NK-92 treated with Interleukin-12 subunit alpha and Interleukin-12 subunit beta, amount 100 ng/mL, for 24 hours (cell line): ENCODE results near the gene LINGO3.

Experiments used
- DNase-seq: peaks from one replicate; lab custom pipeline; 2025; lab: John Stamatoyannopoulos, UW

Gene LINGO3

DNA sequence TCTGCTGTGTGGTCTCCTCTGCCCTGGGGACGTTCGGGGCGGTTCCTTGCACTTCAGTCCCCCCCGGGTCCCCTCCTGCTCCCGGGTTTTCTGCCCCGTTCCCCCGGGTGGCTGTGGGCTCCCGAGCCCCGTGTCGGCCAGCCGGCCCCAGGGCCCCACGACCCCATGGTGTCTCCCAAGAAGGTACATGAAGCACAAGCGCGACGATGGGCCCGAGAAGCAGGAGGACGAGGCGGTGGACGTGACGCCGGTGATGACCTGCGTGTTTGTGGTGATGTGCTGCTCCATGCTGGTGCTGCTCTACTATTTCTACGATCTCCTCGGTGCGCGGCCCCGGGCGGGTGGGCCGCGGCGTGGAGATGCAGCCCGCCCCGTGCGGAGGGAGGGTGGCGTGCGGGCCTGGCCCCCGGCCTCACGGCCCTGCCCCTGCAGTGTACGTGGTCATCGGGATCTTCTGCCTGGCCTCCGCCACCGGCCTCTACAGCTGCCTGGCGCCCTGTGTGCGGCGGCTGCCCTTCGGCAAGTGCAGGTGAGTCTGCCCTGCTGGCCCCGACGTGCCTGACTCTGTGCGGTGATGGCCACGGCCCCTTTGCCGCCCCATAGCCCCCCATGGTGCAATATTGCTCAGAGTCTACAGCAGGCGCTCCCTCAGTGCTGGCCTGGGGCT is 31.8 kb upstream of the LINGO3 start:
- no peak for DNase-seq

- no peak for DNase-seq
Observed at GRCh38 chr19:2338751-2339643, 31.0 kb upstream of the LINGO3 start.

GRCh38 chr19:2338055-2338615 is 30.2 kb upstream of the LINGO3 start:
- no peak for DNase-seq

DNA sequence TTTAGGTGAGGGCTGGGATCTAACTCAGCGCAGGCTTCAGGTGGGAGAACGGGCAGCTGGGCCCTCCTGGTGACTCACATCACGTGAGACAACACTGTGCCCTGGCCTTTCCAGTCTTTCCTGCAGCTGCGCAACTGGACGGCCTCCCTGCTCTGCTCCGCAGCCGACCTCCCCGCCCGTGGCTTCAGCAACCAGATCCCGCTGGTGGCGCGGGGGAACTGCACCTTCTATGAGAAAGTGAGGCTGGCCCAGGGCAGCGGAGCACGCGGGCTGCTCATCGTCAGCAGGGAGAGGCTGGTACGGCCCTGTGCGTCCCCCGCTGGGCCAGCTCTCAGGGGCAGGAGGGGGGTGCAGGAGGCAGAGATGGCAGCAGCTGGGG is 29.4 kb upstream of the LINGO3 start:
- no peak for DNase-seq

- DNase-seq: no peak
Observed at GRCh38 chr19:2336528-2337328, 28.8 kb upstream of the LINGO3 start.

- DNase-seq: no peak
Observed at GRCh38 chr19:2335848-2336247, 27.9 kb upstream of the LINGO3 start.

DNA sequence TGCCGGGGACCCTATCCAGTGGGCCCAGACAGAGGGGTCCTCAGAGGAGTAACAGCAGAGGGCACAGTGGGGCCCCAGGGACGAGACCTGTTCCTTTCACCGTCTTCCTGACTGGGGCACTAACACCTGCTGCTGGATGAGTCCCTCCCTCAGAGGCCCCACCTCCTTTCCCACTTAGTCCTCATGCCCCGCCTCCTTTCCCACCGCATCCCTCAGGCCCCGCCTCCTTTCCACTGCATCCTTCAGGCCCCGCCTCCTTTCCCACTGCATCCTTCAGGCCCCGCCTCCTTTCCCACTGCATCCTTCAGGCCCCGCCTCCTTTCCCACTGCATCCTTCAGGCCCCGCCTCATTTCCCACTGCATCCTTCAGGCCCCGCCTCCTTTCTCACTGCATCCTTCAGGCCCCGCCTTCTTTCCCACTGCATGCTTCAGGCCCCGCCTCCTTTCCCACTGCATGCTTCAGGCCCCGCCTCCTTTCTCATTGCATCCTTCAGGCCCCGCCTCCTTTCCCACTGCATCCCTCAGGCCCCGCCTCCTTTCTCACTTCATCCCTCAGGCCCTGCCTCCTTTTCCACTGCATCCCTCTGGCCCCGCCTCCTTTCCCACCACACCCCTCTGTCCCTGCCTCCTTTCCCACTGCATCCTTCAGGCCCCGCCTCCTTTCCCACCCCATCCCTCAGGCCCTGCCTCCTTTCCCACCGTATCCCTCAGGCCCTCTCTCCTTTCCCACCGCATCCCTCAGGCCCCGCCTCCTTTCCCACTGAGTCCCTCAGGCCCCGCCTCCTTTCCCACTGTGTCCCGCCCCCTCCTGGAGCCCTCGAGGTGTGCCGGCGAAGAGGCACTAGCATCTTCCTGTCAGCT is 27.3 kb upstream of the LINGO3 start:
- DNase-seq: no peak

GRCh38 chr19:2334426-2334825 is 26.5 kb upstream of the LINGO3 start:
- DNase-seq: no peak

- no peak for DNase-seq
Observed at GRCh38 chr19:2333807-2334211, 25.9 kb upstream of the LINGO3 start.

DNA sequence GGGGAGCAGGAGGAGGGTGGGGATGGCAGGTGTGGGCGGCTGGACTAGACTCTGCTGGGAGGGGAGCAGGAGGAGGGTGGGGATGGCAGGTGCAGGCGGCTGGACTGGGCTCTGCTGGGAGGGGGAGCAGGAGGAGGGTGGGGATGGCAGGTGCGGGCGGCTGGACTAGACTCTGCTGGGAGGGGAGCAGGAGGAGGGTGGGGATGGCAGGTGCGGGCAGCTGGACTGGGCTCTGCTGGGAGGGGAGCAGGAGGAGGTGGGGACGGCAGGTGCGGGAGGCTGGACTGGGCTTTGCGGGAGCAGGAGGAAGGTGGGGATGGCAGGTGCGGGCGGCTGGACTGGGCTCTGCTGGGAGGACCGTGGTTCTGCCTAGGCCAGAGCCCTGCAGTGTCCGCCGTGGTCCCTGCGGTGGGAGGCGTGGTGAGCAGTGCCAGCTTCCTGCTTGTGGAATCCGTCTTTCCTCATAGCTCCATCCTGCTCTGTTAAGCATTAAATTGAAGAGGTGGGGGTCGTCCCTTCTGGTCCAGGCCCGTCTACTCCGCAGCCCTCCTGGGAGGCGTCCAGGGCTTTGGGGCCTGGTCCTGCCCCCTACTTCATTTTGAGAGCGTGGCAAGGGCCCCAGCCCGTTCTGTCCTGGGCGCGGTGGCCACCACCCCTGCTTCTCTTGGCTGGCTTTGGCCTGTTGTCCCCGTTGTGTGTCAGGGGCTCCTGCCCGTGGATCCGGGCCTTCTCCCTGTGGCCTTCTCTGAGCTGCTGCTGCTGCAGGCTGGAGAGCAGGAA is 25.3 kb upstream of the LINGO3 start:
- no peak for DNase-seq

GRCh38 chr19:2332341-2333026 is 24.5 kb upstream of the LINGO3 start:
- DNase-seq: no peak

DNA sequence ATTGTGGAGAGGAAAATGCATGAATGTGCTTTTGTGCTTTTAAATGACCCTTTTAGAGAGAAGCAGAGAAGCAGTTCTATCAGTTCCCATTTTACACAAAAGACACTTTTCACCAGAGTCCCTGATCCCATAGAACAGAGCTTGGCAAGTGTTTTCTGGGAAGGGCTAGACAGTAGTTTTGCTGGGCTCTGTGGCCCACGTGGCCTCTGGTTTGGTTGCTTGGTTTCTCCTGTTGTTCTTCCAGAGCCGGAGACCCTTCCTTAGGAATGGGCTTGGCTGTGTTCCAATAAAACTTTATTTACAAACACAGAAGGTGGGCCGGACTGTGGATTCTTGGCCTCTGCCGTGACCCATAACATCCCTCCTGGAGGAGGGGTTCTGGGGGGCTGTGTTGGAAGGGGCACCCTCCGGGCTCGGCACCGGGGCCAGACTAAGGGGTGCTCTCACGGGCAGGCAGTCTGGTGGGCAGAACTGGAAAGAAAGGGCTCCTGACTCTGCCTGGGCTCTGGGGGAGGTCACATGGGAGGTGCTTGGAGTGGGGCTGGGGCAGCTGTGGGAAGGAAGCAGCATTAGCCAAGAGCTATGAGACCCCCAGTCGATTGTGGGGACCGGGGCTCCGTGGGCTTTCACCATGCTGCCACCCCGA is 23.8 kb upstream of the LINGO3 start:
- DNase-seq: no peak

DNA sequence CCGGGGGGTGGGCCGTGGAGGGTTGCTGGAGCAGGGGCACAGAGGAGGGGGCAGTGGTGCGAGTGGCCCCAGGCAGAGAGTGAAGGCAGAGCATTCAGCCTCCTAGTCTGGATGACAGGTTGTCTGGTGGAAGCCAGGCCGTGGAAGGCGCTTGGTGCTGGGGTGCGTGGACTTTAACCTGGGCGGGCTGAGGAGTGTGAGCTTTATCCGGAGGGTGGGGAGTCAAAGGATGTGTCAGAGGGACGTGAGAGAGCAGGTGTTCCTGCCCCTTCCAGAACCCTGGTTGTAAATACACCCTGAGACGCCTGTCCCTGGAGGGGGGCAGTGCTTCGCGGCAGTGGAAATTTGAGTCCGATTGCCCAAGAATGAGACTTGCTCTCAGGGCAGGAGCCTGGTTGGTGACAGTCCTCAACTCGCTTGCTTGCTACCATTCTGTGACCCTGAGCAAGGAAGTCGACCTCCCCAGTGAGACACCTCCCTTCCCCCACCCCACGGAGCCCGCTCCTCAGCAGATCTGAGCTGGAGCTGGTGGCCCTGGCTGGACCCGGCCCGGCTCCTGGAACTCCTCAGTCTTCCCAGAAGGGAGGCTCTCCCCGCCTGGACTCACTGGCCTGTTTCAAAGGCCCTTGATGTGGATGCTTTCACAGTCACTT is 22.8 kb upstream of the LINGO3 start:
- DNase-seq: no peak

- DNase-seq: no peak
Observed at GRCh38 chr19:2330255-2330631, 22.3 kb upstream of the LINGO3 start.

DNA sequence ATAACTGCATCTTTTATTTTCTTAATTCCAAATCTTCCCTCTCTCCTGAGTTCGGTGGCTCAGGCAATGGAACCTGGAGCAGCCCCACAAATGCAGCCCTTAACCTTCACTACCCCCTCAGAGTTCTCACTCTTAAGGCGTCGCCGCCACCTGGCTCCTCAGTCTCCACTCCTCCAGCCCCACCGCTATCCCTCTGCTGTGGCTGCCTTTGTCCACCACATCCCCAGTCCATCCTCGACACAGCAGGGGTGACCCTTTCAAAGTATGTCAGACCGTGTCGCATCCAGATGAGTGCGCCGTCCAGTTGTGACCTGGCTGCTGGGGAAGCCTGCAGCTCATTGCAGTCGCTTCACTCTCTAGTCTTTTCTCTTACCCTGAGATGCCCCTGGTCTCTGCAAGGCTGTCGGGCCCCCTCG is 21.6 kb upstream of the LINGO3 start:
- DNase-seq: no peak

DNA sequence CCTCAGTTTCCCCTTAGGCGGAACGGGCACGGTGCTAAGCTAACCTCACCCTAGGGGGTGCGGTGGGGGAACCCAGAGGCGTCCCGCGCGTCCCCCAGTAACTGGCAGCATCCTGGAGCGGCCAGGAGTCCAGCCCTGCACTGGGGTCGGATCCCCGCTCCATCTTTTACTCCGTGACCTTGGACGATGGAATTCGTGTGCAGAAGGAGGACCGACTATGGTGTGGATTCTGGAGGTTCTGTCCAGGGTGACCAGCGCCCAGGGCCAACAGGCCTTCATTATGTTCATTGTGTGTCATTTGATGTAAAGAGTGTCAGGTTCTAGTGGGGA is 21.2 kb upstream of the LINGO3 start:
- no peak for DNase-seq

DNA sequence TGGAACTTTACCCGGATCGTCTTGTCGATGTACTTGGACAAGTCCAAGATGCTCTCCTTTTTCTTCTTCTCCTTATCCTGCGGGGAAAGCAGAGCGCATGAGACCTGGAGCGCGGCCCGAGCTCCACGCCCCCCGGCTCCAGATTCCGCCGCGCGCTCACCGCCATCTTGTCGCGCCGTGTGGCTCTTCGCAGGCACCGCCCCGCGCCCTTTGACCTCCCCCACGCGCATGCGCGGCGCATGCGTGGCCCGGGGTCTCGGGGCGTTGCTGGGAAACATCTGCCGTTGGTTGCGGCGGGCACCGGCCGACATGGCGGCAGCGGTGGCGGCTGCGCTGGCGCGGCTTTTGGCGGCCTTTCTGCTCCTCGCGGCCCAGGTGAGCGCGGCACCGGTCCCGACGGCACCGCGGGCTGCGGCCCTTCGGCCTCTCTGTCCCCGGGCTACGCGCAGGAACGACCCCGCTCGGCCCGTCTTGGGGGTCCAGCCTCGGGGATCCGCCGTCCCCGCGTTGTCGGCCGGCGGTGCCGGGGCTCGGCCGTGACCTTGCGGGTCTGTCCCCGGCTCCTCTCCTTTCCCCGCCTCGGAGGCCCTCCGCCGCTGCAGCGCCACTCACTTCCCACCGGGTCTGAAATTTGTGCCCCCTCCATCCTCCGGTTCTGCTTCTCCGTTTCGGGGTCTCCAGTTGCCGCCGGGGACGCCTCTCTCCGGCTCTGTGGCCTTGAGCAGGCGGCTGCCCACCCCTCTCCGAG is 20.6 kb upstream of the LINGO3 start, which contains the start of the genes LSM7 and SPPL2B:
Gene LSM7, minus strand, starts transcription at position 186 of the 748 bp plus-strand sequence. Its CDS starts 20 bp downstream, at position 166.
Gene SPPL2B, plus strand, starts transcription at position 284 of the 748 bp plus-strand sequence. Its CDS starts 26 bp downstream, at position 310.
- peak; percentile 85 for DNase-seq

DNA sequence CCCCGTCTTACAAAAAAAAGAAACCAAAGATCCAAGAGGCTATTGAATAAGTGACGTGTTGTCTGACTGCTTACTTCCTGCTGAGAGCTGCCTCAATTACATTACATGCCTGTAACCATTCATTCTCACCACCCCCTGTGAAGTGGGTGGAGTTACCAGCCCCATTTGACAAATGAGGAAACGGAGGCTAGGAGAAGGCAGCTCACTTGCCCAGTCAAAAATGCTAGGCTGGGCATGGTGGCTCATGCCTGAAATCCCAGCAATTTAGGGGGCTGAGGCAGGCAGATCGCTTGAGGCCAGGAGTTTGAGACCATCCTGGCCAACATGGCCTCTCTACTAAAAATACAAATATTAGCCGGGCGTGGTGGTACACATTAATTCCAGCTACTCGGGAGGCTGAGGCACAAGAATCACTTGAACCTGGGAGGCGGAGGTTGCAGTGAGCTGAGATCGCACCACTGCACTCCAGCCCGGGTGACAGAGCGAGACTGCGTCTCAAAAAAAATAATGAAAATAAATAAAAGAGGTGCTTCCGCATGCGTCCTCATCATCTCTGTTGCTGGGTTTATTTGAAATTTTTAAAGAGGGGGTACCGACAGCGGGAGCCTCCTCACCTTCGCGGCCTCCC is 19.9 kb upstream of the LINGO3 start:
- DNase-seq: peak; percentile 64
